ENCODE data around the gene STIM1. TPM values are rescaled to one million over a fixed set of nuclear protein-coding genes. Genes with fewer than 3 reads are reported as not detected.

STIM1 gene
- total RNA-seq, 1 donor from 2014 or later: 60.8 TPM

GRCh38 chr11:3907590-3907989, 52.1 kb downstream of the STIM1 start:
- TF ChIP-seq, protein P1, sequence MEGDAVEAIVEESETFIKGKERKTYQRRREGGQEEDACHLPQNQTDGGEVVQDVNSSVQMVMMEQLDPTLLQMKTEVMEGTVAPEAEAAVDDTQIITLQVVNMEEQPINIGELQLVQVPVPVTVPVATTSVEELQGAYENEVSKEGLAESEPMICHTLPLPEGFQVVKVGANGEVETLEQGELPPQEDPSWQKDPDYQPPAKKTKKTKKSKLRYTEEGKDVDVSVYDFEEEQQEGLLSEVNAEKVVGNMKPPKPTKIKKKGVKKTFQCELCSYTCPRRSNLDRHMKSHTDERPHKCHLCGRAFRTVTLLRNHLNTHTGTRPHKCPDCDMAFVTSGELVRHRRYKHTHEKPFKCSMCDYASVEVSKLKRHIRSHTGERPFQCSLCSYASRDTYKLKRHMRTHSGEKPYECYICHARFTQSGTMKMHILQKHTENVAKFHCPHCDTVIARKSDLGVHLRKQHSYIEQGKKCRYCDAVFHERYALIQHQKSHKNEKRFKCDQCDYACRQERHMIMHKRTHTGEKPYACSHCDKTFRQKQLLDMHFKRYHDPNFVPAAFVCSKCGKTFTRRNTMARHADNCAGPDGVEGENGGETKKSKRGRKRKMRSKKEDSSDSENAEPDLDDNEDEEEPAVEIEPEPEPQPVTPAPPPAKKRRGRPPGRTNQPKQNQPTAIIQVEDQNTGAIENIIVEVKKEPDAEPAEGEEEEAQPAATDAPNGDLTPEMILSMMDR (IDR thresholded peaks at IDR 0.05; ENCODE audit: insufficient read depth, low read length, severe bottlenecking): no peak
- FAIRE-seq (no peak), DNase-seq (ENCODE audit: low read depth) (peak; percentile 36)
- Histone ChIP-seq H3K36me3 (ENCODE audit: control insufficient read depth, insufficient read depth, low read length) (no peaks in the 10 kb centered on the region), H3K27me3 (ENCODE audit: control insufficient read depth, insufficient read depth, low read length) (no peaks in the 10 kb centered on the region), H3K4me3 (ENCODE audit: low read depth, low read length) (no peak overlapping the region)

DNA sequence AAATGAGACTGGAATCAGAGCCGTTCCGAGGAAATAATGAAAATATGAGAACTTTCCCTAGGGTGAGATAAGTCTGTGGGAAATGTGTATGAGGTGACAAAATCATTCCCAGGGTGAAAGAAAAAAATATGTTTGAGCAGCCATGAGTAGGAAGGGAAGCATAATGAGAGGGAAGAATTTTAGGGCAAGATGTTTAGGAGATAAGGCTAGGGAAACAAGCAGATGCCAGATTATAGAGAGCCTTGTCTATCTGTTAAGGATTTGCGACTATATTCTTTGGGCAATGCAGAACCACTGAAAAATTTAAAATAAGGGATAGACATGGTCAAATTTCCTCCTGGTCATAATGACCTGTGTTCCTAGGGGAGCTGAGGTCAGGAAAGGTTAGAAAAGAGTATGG, 54.4 kb downstream of the STIM1 start:
- no peaks in the 10 kb centered on the region for H3K27me3 ChIP-seq (ENCODE audit: control insufficient read depth, insufficient read depth, low read length)
- H3K36me3 ChIP-seq (ENCODE audit: control insufficient read depth, insufficient read depth, low read length): no peaks in the 10 kb centered on the region
- FAIRE-seq (no peak), DNase-seq (ENCODE audit: low read depth) (no peak)
- H3K4me3 ChIP-seq (ENCODE audit: low read depth, low read length): no peak overlapping the region
- TF ChIP-seq, protein P1 (IDR thresholded peaks at IDR 0.05; ENCODE audit: insufficient read depth, low read length, severe bottlenecking): no peak

GRCh38 chr11:3911908-3912505, 56.5 kb downstream of the STIM1 start:
- Histone ChIP-seq H3K36me3 (ENCODE audit: control insufficient read depth, insufficient read depth, low read length) (no peaks in the 10 kb centered on the region), H3K27me3 (ENCODE audit: control insufficient read depth, insufficient read depth, low read length) (no peaks in the 10 kb centered on the region), H3K4me3 (ENCODE audit: low read depth, low read length) (no peak overlapping the region)
- TF ChIP-seq, protein P1 (IDR thresholded peaks at IDR 0.05; ENCODE audit: insufficient read depth, low read length, severe bottlenecking): no peak
- FAIRE-seq: no peak
- no peak for DNase-seq (ENCODE audit: low read depth)

DNA sequence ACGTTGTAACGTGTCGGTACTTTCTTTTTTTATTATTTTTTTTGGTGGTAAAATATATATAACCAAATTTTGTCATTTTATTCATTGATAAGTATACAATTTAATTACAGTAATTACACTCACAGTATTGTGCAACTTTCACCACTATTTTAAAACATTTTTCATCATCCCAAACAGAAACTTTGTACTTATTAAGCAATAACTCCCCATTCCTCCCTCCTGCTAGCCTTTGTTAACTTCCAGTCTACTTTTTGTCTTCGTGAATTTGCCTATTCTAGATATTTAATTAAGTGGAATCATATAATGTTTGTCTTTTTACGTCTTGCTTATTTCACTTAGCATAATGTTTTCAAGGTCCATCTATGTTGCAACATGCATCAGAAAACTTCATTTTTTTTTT, 58.5 kb downstream of the STIM1 start:
- FAIRE-seq: no peak
- Histone ChIP-seq H3K36me3 (ENCODE audit: control insufficient read depth, insufficient read depth, low read length) (no peaks in the 10 kb centered on the region), H3K27me3 (ENCODE audit: control insufficient read depth, insufficient read depth, low read length) (no peaks in the 10 kb centered on the region), H3K4me3 (ENCODE audit: low read depth, low read length) (no peak overlapping the region)
- TF ChIP-seq, protein P1 (IDR thresholded peaks at IDR 0.05; ENCODE audit: insufficient read depth, low read length, severe bottlenecking): no peak
- no peak for DNase-seq (ENCODE audit: low read depth)

GRCh38 chr11:3914805-3915204, 59.3 kb downstream of the STIM1 start:
- TF ChIP-seq, protein P1 (IDR thresholded peaks at IDR 0.05; ENCODE audit: insufficient read depth, low read length, severe bottlenecking): no peak
- no peaks in the 10 kb centered on the region for H3K36me3 ChIP-seq (ENCODE audit: control insufficient read depth, insufficient read depth, low read length)
- H3K27me3 ChIP-seq (ENCODE audit: control insufficient read depth, insufficient read depth, low read length): no peaks in the 10 kb centered on the region
- H3K4me3 ChIP-seq (ENCODE audit: low read depth, low read length): no peak overlapping the region
- DNase-seq (ENCODE audit: low read depth) (peak; percentile 64), FAIRE-seq (no peak)

- H3K27me3 ChIP-seq (ENCODE audit: control insufficient read depth, insufficient read depth, low read length): no peaks in the 10 kb centered on the region
- DNase-seq (ENCODE audit: low read depth) (peak; percentile 91), FAIRE-seq (peak; percentile 32)
- TF ChIP-seq, protein P1 (IDR thresholded peaks at IDR 0.05; ENCODE audit: insufficient read depth, low read length, severe bottlenecking): no peak
- H3K4me3 ChIP-seq (ENCODE audit: low read depth, low read length): no peak overlapping the region
- no peaks in the 10 kb centered on the region for H3K36me3 ChIP-seq (ENCODE audit: control insufficient read depth, insufficient read depth, low read length)
Observed at GRCh38 chr11:3916962-3917361, 61.5 kb downstream of the STIM1 start.

Measured in bronchial epithelial cell (primary cell).